ENCODE data around the gene CBLN3. TPM values are rescaled to one million over a fixed set of nuclear protein-coding genes. Genes with fewer than 3 reads are reported as not detected.

The CBLN3 gene
- total RNA-seq, 1 donor from 2014 or later: 2.9 TPM

- intact Hi-C loops (cut with DNase I): no loop called here
- H3K9me3 ChIP-seq: no peaks in the 10 kb centered on the region
- DNase-seq (no peak), ATAC-seq (no peak)
- no peak overlapping the region for H3K27ac ChIP-seq
- H3K4me3 ChIP-seq: no peak overlapping the region
- H3K36me3 ChIP-seq: no peaks in the 10 kb centered on the region
- TF ChIP-seq CTCF (IDR thresholded peaks at IDR 0.05): no peak
- peaks cover 7% of the 10 kb centered on the region for H3K4me1 ChIP-seq
- no peaks in the 10 kb centered on the region for H3K27me3 ChIP-seq
Observed at GRCh38 chr14:24387009-24387345, 42.5 kb downstream of the CBLN3 start.

- no peak for TF ChIP-seq CTCF (IDR thresholded peaks at IDR 0.05)
- ATAC-seq (no peak), DNase-seq (no peak)
- intact Hi-C loops (cut with DNase I): no loop called here
- Histone ChIP-seq H3K27ac (no peak overlapping the region), H3K36me3 (no peaks in the 10 kb centered on the region), H3K4me1 (peaks cover 7% of the 10 kb centered on the region), H3K27me3 (no peaks in the 10 kb centered on the region), H3K4me3 (no peak overlapping the region), H3K9me3 (no peaks in the 10 kb centered on the region)
Observed at GRCh38 chr14:24385524-24385923, 43.9 kb downstream of the CBLN3 start.

DNA sequence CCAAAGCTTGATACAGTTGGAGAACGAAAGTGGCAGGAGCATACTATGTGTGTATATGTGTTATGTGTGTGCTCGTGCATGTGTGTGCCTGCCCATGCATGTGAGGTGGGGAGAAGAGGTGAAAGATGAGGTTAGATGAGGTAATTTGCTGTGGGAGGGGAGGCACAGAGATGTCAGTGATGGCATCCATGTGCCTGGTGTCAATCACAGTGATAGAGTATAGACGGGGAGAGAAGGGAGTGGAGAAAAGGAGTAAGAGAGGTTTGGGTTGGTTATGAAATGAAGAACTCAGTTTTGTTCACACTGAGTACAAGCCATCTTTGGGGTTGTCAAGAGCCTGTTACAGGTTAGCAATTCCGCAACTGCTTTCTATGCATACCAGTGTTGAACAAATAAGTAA is 45.3 kb downstream of the CBLN3 start:
- TF ChIP-seq CTCF (IDR thresholded peaks at IDR 0.05): no peak
- no peaks in the 10 kb centered on the region for H3K36me3 ChIP-seq
- H3K27me3 ChIP-seq: no peaks in the 10 kb centered on the region
- no peak overlapping the region for H3K4me3 ChIP-seq
- DNase-seq (no peak), ATAC-seq (no peak)
- intact Hi-C loops (cut with DNase I): no loop called here
- peaks cover 7% of the 10 kb centered on the region for H3K4me1 ChIP-seq
- H3K27ac ChIP-seq: no peak overlapping the region
- no peaks in the 10 kb centered on the region for H3K9me3 ChIP-seq

- ATAC-seq: no peak
- intact Hi-C loops (cut with DNase I): no loop called here
- Histone ChIP-seq H3K4me1 (no peaks in the 10 kb centered on the region), H3K36me3 (no peaks in the 10 kb centered on the region), H3K9me3 (no peaks in the 10 kb centered on the region), H3K27me3 (no peaks in the 10 kb centered on the region), H3K27ac (no peak overlapping the region), H3K4me3 (no peak overlapping the region)
- no peak for DNase-seq
- TF ChIP-seq CTCF (IDR thresholded peaks at IDR 0.05): no peak
Observed at GRCh38 chr14:24382064-24382371, 47.5 kb downstream of the CBLN3 start.

DNA sequence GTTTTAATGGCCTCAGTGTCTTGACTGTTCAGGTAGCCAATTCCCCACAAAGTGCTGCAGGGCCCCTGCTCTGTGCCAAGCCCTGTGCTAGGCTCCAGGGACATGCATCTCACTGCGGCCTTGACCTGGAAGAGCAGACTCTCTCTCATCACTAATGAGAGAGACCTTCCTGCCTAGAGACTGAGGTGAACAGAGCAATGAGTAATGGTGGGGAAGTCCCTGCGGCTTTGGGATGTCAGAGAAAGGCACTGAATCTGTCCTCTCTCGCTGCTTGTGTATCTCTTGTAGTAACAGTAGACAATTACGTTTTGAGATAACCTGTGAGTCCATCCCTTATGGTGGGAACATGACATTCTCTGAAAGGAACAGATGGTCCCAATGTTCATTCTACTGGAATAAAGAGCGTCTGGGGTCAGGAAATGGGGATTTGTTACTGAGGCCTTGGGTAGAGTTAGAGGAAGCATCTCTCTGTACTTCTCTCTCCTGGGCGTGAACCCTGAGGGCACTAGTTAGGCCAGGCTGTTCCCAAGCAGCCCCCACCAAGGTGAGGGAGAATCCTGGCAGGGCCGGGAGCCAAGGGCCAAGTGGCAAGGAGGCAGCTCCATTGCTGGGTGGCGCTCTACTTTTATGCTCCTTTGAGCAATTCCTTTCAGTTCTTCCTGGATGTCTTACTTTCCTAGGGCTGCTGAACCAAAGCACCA is 48.0 kb downstream of the CBLN3 start:
- no peak for ATAC-seq
- no peak for TF ChIP-seq CTCF (IDR thresholded peaks at IDR 0.05)
- Histone ChIP-seq H3K4me1 (no peaks in the 10 kb centered on the region), H3K9me3 (no peaks in the 10 kb centered on the region), H3K27me3 (no peaks in the 10 kb centered on the region), H3K4me3 (no peak overlapping the region), H3K36me3 (no peaks in the 10 kb centered on the region), H3K27ac (no peak overlapping the region)
- intact Hi-C loops (cut with DNase I): no loop called here
- DNase-seq: no peak
